GM12878 (cell line): ENCODE results near the gene TLX2. TPM values are rescaled to one million over a fixed set of nuclear protein-coding genes. Genes with fewer than 3 reads are reported as not detected.

Experiments used
- ATAC-seq: fragments of 200-7000 bp; cut with Tn5 transposase; 3 replicates; pipeline ENCODE4 v1.9.1; 2020; ENCODE audit warnings: mild to moderate bottlenecking, moderate library complexity
- BruUV-seq: library from RNA; stranded (reverse); fragments of 400-500 nt; replicated peaks from 2 replicates; lab custom pipeline; 2021; lab: Mats Ljungman, UMichigan
- CTCF ChIA-PET: fragments of 300-600 bp; sonication (Branson Sonifier 250); formaldehyde crosslinking; extraction: SDS; loops from one replicate; lab custom pipeline; 2021; ENCODE audit warnings: inconsistent platforms; lab: Yijun Ruan, JAX
- POLR2A ChIA-PET: fragments of 350-600 bp; formaldehyde crosslinking; extraction: SDS; loops from one replicate; lab custom pipeline; 2021; ENCODE audit warnings: inconsistent platforms; lab: Charles Lee
- RAD21 ChIA-PET: fragments of 300-600 bp; sonication (Branson Sonifier 250); formaldehyde crosslinking; loops from one replicate; lab custom pipeline; 2023; ENCODE audit warnings: antibody characterized with exemption; ENCODE audit not compliant: unreplicated experiment; lab: Charles Lee
- SMC1A ChIA-PET: fragments of 300-600 bp; sonication (Branson Sonifier 250); formaldehyde crosslinking; loops from one replicate; lab custom pipeline; 2023; ENCODE audit not compliant: unreplicated experiment, uncharacterized antibody; lab: Charles Lee
- DNase-seq: peaks from one replicate; pipeline ENCODE4 v3.0.0-alpha.2; 2011; ENCODE audit warnings: low read depth, low spot score
- FAIRE-seq: peaks from 3 replicates; lab custom pipeline; 2011; peaks lifted over from hg19 to GRCh38; lab: Jason Lieb, UNC
- H2AFZ ChIP-seq: 2 replicates; pipeline ENCODE4 v1.6.0; 2011; ENCODE audit warnings: low read depth, low read length, control low read depth; ENCODE audit not compliant: control insufficient read depth
- H3K27ac ChIP-seq: 2 replicates; pipeline ENCODE4 v1.5.1; 2011; ENCODE audit warnings: control low read depth; ENCODE audit not compliant: control insufficient read depth, insufficient read depth
- H3K27me3 ChIP-seq, 2 experiments: replicated peaks in 1 of 2; 2 replicates each; pipeline versions ENCODE4 v1.6.0 to v1.6.1; 2011; ENCODE audit warnings: low read length in 1 of 2; ENCODE audit not compliant: control insufficient read depth in 2 of 2, insufficient read depth in 2 of 2
- H3K36me3 ChIP-seq, 2 experiments: 2 replicates each; pipeline ENCODE4 v1.5.1; 2011; ENCODE audit warnings: low read length in 1 of 2; ENCODE audit not compliant: control insufficient read depth in 2 of 2, insufficient read depth in 2 of 2
- H3K4me1 ChIP-seq: 2 replicates; pipeline ENCODE4 v1.6.1; 2011; ENCODE audit warnings: mild to moderate bottlenecking, low read length, moderate library complexity, mixed read lengths; ENCODE audit not compliant: control insufficient read depth, insufficient read depth
- H3K4me2 ChIP-seq: 2 replicates; pipeline ENCODE4 v1.6.0; 2011; ENCODE audit warnings: control low read depth; ENCODE audit not compliant: control insufficient read depth, insufficient read depth
- H3K4me3 ChIP-seq: fragments of 200-600 bp; sonication (generic); 2 replicates; pipeline ENCODE4 v1.5.1; 2016
- H3K79me2 ChIP-seq: 2 replicates; pipeline ENCODE4 v1.6.0; 2011; ENCODE audit warnings: low read length; ENCODE audit not compliant: control insufficient read depth, insufficient read depth
- H3K9ac ChIP-seq: 2 replicates; pipeline ENCODE4 v1.8.0; 2011; ENCODE audit warnings: low read length, control low read depth, mixed read lengths; ENCODE audit not compliant: control insufficient read depth, insufficient read depth
- H3K9me3 ChIP-seq: replicated peaks from 3 replicates; pipeline ENCODE4 v1.5.1; 2011; ENCODE audit warnings: mild to moderate bottlenecking, low read length; ENCODE audit not compliant: control insufficient read depth, insufficient read depth
- H4K20me1 ChIP-seq: 2 replicates; pipeline ENCODE4 v1.6.0; 2011; ENCODE audit not compliant: control insufficient read depth, insufficient read depth
- CREM ChIP-seq: IDR thresholded peaks from 2 replicates; pipeline ENCODE4 v1.6.1; 2014; ENCODE audit warnings: antibody characterized with exemption, low read depth
- EZH2 ChIP-seq: IDR thresholded peaks from 2 replicates; pipeline ENCODE4 v1.6.1; 2012; ENCODE audit warnings: low read depth, mild to moderate bottlenecking, control low read depth, inconsistent platforms, low read length, borderline replicate concordance; ENCODE audit not compliant: control insufficient read depth
- FOXM1 ChIP-seq: IDR thresholded peaks from 2 replicates; pipeline ENCODE4 v1.6.1; 2012; ENCODE audit warnings: low read depth, mild to moderate bottlenecking, inconsistent platforms, low read length, moderate library complexity
- JUNB ChIP-seq: IDR thresholded peaks from 2 replicates; pipeline ENCODE4 v1.6.1; 2016; ENCODE audit warnings: antibody characterized with exemption, mild to moderate bottlenecking
- MYB ChIP-seq: fragments of 150-350 bp; IDR thresholded peaks from 2 replicates; pipeline ENCODE4 v1.6.1; 2014; ENCODE audit warnings: mild to moderate bottlenecking, low read depth, low read length, borderline replicate concordance
- STAT1 ChIP-seq: fragments of 450-650 bp; conservative IDR thresholded peaks from 2 replicates; pipeline ENCODE4 v1.6.1; 2014; ENCODE audit warnings: antibody characterized with exemption, mild to moderate bottlenecking
- WGBS: methylation state at CpG from one replicate; pipeline ENCODE4 v1.1.6; 2016; ENCODE audit warnings: low lambda C conversion rate; ENCODE audit not compliant: insufficient replicate concordance, insufficient coverage; ENCODE audit errors: missing lambda C conversion rate; 5-methylcytosine and 5-hydroxymethylcytosine counted together
- in situ Hi-C: fragments of 300-500 bp; cut with MboI; formaldehyde crosslinking; loops from 9 replicates; pipeline ENCODE4 v1.14.3; 2018; ENCODE audit warnings: mixed read lengths
- intact Hi-C: fragments of 100-400 bp; cut with micrococcal nuclease; formaldehyde crosslinking; loops from one replicate; pipeline ENCODE4 v1.14.2; 2022; ENCODE audit not compliant: unreplicated experiment
- polyA plus RNA-seq, 11 experiments: library from polyadenylated mRNA; depleted of rRNA in 4 of 11; unstranded in 6 of 11; stranded (reverse) in 5 of 11; fragments of >200 nt; fragmentation: Nextera tagmentation in 4 of 11; fragmentation: Illumina TruSeq in 1 of 11; extraction: Ambion mirVana in 4 of 11; extraction: Trizol in 1 of 11; gene quantifications; 1 replicate in 1 of 11; 2 replicates in 10 of 11; pipeline versions ENCODE4 v1.2.1 to v1.2.3, GENCODE V29; 2011 to 2016; ENCODE audit warnings: inconsistent platforms in 2 of 11, missing spikeins in 2 of 11, low read depth in 1 of 11
- total RNA-seq, 4 experiments: library from RNA; depleted of rRNA in 3 of 4; stranded (reverse); fragments of >200 nt in 3 of 4; fragmentation: Illumina TruSeq in 1 of 4; extraction: Trizol in 1 of 4; gene quantifications; 2 replicates each; pipeline versions ENCODE4 v1.2.1 to v1.2.3, GENCODE V29; 2013 to 2021
- TF ChIP-seq, protein P1 (sequence below): IDR thresholded peaks from 2 replicates; pipeline ENCODE4 v1.6.1; 2012; ENCODE audit warnings: mild to moderate bottlenecking, low read depth, low read length
- TF ChIP-seq, protein P2 (sequence below): IDR thresholded peaks from 2 replicates; pipeline ENCODE4 v1.6.1; 2012; ENCODE audit warnings: low read depth, low read length, improper control_type of control experiment

The TLX2 gene
- total and polyA plus RNA-seq, 10 of the 15 experiments (the other 5 are each of a cell fraction or from before 2014, with no cell fraction given) = 0.06 to 5.5 (median 3.6) TPM; not detected in 1

DNA sequence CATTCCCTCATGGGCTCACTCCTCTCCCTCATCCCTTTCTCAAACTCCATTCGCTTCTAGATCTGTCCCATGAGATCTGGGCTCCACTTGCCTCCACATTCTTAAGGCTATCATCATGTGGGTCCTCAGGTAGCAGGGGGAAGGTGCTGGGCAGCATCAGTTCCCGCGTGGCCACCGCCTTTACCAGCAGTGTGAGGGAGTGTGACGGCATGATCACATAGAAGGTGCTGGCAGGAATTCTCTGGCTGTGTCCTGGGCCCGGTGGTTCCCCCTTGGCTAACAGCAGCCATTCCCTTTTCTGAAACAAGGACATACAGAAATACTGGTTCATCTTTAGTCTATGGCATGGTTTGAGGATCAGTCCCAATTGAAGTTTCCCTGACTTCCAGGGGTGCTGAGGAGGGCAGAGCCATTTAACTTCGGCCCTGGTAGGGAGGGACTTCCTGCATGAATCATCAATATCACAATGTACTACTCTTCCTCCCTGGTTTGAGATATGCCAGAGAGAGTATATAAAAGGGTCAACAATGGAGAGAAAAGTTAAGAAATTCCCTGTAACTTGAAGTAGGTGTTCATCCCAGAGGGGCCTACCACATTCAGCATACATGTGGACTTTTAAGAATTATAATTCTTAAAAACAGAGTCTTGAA lies 48.0 kb downstream of the TLX2 start:
- Histone ChIP-seq H3K27ac (no peak overlapping the region), H3K79me2 (no peaks in the 10 kb centered on the region), H3K4me1 (peaks cover 15% of the 10 kb centered on the region), H3K36me3 (peaks cover 0 to 5% of the 10 kb centered on the region in 2 experiments; a peak in 1 of 4 replicates), H3K4me2 (no peak overlapping the region), H4K20me1 (no peaks in the 10 kb centered on the region), H3K27me3 (no peaks in the 10 kb centered on the region), H3K9me3 (no peaks in the 10 kb centered on the region), H2AFZ (no peak overlapping the region), H3K9ac (no peak overlapping the region), H3K4me3 (no peak overlapping the region)
- ChIA-PET POLR2A (no interaction called here), SMC1A (interaction anchor here (1.0 kb wide), 1 partner anchor 25 kb away, joined by 3 read pairs; no protein-coding TSS in a partner anchor), RAD21 (no interaction called here), CTCF (no interaction called here)
- BruUV-seq = no TSS peak
- ATAC-seq = no peak
- intact Hi-C loops = no loop called here
- no peak for DNase-seq
- in situ Hi-C loops = no loop called here
- FAIRE-seq = no peak
- no peak for TF ChIP-seq EZH2
- no peak for TF ChIP-seq FOXM1
- TF ChIP-seq JUNB = no peak
- TF ChIP-seq CREM = no peak
- TF ChIP-seq MYB = no peak
- TF ChIP-seq, protein P1, sequence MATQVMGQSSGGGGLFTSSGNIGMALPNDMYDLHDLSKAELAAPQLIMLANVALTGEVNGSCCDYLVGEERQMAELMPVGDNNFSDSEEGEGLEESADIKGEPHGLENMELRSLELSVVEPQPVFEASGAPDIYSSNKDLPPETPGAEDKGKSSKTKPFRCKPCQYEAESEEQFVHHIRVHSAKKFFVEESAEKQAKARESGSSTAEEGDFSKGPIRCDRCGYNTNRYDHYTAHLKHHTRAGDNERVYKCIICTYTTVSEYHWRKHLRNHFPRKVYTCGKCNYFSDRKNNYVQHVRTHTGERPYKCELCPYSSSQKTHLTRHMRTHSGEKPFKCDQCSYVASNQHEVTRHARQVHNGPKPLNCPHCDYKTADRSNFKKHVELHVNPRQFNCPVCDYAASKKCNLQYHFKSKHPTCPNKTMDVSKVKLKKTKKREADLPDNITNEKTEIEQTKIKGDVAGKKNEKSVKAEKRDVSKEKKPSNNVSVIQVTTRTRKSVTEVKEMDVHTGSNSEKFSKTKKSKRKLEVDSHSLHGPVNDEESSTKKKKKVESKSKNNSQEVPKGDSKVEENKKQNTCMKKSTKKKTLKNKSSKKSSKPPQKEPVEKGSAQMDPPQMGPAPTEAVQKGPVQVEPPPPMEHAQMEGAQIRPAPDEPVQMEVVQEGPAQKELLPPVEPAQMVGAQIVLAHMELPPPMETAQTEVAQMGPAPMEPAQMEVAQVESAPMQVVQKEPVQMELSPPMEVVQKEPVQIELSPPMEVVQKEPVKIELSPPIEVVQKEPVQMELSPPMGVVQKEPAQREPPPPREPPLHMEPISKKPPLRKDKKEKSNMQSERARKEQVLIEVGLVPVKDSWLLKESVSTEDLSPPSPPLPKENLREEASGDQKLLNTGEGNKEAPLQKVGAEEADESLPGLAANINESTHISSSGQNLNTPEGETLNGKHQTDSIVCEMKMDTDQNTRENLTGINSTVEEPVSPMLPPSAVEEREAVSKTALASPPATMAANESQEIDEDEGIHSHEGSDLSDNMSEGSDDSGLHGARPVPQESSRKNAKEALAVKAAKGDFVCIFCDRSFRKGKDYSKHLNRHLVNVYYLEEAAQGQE = no peak
- TF ChIP-seq, protein P2, sequence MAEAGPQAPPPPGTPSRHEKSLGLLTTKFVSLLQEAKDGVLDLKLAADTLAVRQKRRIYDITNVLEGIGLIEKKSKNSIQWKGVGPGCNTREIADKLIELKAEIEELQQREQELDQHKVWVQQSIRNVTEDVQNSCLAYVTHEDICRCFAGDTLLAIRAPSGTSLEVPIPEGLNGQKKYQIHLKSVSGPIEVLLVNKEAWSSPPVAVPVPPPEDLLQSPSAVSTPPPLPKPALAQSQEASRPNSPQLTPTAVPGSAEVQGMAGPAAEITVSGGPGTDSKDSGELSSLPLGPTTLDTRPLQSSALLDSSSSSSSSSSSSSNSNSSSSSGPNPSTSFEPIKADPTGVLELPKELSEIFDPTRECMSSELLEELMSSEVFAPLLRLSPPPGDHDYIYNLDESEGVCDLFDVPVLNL = no peak
- TF ChIP-seq STAT1 = no peak
- WGBS = 82% methylated on average over 7 of the region's 7 CpGs
